H7 (cell line): ENCODE data around the gene CBR4. TPM values are rescaled to one million over a fixed set of nuclear protein-coding genes. Genes with fewer than 3 reads are reported as not detected.
"Not testable (repeated sequence)": the region's sequence is repeated elsewhere in the genome, so short reads cannot be mapped to it uniquely, and the experiment has no call there.

ENCODE experiments used
- DNase-seq: peaks from one replicate; pipeline ENCODE4 v3.0.0; 2012
- H3K27me3 ChIP-seq: 2 replicates; pipeline ENCODE4 v1.6.0; 2011; ENCODE audit warnings: mild to moderate bottlenecking, low read length; ENCODE audit not compliant: control insufficient read depth, insufficient read depth
- H3K36me3 ChIP-seq: replicated peaks from 2 replicates; pipeline ENCODE4 v1.5.1; 2011; ENCODE audit warnings: low read length; ENCODE audit not compliant: control insufficient read depth, insufficient read depth
- H3K4me3 ChIP-seq: 2 replicates; pipeline ENCODE4 v1.5.1; 2011; ENCODE audit warnings: low read depth, mild to moderate bottlenecking, control low read depth, low read length, moderate library complexity; ENCODE audit not compliant: insufficient read depth
- total RNA-seq: library from RNA; depleted of rRNA; stranded (reverse); fragments of >200 nt; shearing (Covaris generic); gene quantifications from 2 replicates; pipeline ENCODE4 v1.2.3, GENCODE V29; 2014

CBR4 gene
- total RNA-seq, 1 experiment from 2014 or later = 16.8 TPM

DNA sequence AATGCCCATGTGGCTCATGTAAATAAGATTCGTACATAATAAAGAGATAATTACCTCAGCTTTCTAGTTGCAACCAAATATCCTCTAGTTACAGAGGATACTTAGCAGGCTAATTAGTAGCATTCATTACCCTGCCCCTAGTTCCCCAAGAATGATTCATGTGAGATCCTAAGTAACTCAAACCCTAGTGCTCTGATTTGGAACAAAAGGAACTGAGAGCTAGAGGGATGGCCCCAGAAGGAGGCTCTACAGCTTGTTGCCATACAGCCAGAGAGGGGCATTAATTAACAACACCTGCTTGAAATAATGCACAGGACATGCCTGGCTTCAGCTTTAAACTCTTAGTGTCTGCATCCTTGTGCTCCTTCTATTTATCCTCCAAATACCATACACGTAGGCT is 32.6 kb upstream of the CBR4 start:
- H3K27me3 ChIP-seq = no peaks in the 10 kb centered on the region
- no peaks in the 10 kb centered on the region for H3K36me3 ChIP-seq
- no peak for DNase-seq

DNA sequence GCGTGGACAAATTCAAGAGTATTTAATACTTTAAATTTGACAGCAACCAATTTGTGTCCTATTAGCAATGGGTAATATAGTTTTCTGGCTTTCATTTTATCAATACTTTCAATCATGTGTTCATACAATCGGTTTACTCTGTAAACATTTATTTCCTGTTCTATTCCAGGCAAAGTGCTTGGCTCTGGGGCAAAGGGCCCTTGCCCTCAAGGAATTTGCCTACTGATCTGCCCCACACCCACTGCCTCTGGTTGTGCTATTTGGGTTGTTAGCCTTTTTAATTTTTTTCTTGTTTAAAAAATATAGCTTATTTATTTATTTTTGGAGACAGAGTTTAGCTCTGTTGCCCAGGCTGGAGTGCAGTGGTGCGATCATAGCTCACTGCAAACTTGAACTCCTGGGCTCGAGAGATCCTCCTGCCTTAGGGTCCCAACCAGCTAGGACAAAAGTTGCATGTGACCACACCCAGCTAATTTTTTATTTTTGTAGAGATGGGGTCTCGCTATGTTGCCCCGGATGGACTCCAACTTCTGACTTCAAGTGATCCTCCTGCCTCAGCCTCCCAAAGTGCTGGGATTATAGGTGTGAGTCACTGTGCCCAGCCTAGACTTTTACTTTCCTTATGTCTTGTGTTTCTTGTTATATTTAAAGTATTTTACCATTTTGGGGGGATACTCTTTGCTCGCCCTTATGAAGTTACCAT is 30.7 kb upstream of the CBR4 start:
- Histone ChIP-seq H3K27me3 (no peaks in the 10 kb centered on the region), H3K36me3 (no peaks in the 10 kb centered on the region), H3K4me3 (no peak overlapping the region)

More for the DNA sequence above, 32.6 kb upstream of the CBR4 start:
- no peak overlapping the region for H3K4me3 ChIP-seq

DNA sequence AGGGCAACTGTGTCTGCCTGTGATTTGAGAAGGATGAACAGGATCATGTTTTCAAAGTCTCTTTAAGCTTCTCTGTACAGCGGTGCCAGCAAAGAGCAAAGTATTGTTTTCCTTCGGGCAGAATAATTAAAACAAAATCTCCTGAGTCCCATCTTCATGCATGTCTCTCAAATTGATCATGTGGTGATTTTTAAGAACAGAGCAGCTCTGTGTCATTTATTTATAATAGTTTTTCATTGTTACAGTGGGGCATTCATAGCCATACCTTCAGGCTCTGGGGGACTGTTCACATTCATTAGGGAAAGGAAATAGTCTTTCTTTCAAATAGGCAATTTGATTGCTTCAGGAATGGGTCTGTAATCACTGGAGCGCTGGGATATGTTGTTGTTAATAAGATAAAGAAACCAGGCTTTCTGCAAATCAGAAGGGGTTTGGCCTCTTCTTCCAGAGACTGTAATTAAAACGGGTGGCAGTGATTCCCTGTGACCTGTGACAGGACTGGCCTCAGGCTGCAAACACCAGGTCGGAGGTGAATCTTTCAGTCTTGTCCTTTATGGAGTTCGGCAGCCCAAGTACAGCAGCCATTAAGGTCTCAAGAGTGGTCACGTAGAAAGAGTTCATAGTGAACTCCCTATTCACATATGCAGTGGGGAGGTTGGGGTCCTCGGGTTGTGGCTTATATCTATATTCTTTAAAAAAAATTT is 29.3 kb upstream of the CBR4 start:
- Histone ChIP-seq H3K36me3 (no peaks in the 10 kb centered on the region), H3K27me3 (no peaks in the 10 kb centered on the region), H3K4me3 (no peak overlapping the region)
- no peak for DNase-seq

More for the DNA sequence above, 30.7 kb upstream of the CBR4 start:
- no peak for DNase-seq

DNA sequence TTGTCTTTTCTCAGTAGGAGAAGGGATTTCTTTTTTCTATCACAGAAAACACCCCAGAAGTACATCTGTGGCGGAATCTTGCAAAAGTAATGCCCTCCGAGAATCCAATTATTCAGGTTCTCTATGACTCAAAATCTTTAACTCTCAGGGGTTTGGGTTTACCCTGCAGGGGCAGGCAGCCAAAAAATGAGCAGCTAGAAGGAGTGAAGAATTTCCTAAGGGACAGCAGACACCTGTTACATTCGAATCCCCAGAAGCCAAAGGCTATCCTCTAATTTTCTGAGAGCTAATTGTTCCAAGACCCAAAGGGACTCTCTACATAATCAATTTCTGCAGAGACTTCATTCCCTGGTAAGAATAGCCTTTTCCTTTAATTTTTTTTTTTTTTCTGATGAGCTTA is 27.5 kb upstream of the CBR4 start:
- H3K4me3 ChIP-seq = no peak overlapping the region
- DNase-seq = no peak
- no peaks in the 10 kb centered on the region for H3K36me3 ChIP-seq
- no peaks in the 10 kb centered on the region for H3K27me3 ChIP-seq

DNA sequence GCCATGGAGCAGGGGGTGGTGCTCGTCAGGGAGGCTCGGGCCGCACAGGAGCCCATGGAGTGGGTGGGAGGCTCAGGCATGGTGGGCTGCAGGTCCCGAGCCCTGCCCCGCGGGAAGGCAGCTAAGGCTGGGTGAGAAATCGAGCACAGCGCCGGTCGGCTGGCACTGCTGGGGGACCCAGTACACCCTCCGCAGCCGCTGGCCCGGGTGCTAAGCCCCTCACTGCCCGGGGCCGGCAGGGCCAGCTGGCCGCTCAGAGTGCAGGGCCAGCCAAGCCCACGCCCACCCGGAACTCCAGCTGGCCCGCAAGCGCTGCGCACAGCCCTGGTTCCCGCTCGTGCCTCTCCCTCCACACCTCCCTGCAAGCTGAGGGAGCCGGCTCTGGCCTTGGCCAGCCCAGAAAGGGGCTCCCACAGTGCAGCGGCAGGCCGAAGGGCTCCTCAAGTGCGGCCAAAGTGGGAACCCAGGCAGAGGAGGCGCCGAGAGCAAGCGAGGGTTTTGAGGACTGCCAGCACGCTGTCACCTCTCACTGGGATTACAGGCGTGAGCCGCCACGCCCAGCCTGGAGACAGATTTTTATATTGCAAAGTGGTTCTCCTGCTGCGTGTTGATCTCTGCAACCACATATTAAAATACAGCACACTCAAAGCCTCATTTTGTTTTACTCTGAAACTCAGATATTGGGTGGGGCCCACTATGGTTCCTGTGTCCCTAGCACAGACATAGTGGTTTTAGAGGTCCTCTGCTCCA is 26.0 kb upstream of the CBR4 start:
- H3K36me3 ChIP-seq, H3K4me3 ChIP-seq, DNase-seq, H3K27me3 ChIP-seq: not testable (repeated sequence)

DNA sequence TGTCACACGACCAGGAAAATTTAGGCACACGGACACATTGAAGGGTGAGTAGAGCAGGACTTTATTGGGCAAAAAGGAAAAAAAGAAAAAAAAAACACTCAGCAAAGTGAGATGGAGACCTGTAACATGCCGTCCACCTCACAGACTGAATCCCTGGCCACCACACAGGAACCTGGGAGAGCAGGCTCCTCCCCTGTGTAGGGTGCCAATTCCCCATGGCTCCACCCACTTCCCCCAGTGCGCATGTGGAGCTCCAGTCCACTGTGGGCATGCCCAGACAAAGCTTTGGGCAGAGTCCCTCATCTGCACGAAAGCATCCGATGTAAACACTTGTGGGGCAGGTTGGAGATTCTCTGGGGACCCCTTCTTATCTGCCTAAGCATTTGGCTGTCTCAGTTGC is 23.6 kb upstream of the CBR4 start:
- Histone ChIP-seq H3K4me3 (no peak overlapping the region), H3K27me3 (no peaks in the 10 kb centered on the region), H3K36me3 (no peaks in the 10 kb centered on the region)
- DNase-seq = no peak

DNA sequence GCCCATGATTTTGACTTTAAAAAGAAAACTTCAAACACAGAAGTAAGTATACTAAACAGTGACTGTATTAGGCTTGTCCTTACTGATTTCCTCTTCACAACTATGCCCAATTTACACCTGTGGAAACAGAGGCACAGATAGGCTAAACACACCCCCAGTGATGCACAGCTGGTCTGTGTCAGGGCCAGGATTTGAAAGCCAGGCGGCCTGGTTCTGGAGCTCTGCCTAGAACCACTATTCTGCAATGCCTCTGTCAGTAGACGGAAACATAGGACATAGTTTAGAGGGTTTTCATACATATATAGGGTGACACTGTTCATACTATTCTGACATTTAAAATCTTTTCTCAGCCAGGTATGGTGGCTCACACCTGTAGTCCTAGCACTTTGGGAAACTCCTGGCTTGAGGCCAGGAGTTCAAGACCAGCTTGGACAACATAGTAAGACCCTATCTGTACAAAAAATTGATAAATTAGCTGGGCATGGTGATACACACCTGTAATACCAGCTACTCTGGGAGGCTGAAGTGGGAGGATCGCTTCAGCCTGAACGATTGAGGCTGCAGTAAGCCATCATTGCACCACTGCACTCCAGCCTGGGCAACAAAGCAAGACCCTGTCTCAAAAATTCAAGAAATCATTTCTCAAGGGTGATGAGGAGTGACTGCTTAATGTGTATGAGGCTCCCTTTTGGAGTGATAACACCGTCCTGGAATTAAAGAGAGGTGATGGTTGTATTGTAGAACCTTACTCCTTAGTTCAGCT is 23.0 kb upstream of the CBR4 start:
- Histone ChIP-seq H3K4me3 (no peak overlapping the region), H3K36me3 (no peaks in the 10 kb centered on the region), H3K27me3 (no peaks in the 10 kb centered on the region)
- no peak for DNase-seq

DNA sequence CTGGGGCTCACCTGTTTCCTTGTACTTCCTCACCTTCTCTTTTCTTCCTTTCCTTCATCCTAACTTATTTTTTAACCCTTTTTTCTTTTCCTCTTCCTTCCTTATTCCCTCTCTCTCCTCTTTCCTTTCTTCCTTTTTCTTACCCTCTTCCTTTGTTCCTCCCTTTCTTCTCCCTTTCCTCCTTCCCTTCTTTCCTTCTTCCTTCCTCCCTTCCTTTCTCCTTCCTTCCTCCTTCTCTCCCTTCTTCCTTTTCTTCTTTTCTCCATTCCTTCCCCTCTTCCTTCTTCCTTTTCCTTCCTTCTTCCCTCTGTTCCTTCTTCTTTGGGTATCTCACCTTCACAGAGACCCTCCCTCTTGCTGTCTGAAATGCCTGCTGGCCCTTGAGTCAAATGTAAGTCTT is 22.1 kb upstream of the CBR4 start:
- H3K36me3 ChIP-seq = no peaks in the 10 kb centered on the region
- no peaks in the 10 kb centered on the region for H3K27me3 ChIP-seq
- DNase-seq = no peak
- no peak overlapping the region for H3K4me3 ChIP-seq

DNA sequence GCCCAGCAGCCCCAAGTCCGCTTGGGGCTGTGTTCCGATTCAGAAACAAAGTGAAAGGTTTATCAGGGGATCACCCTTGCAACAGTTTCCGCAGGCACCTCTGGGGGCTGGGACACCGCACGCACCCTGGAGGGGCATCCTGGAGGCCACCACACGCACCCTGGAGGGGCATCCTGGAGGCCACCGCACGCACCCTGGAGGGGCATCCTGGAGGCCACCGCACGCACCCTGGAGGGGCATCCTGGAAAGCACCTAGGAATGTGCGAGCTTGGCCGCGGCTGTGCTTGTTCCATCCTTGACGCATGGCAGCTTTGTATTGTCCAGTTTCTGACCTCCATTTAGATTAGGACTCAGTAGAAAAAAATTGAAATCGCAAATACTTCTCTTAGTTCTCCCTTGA is 21.3 kb upstream of the CBR4 start:
- Histone ChIP-seq H3K27me3 (no peaks in the 10 kb centered on the region), H3K4me3 (no peak overlapping the region), H3K36me3 (no peaks in the 10 kb centered on the region)
- no peak for DNase-seq

DNA sequence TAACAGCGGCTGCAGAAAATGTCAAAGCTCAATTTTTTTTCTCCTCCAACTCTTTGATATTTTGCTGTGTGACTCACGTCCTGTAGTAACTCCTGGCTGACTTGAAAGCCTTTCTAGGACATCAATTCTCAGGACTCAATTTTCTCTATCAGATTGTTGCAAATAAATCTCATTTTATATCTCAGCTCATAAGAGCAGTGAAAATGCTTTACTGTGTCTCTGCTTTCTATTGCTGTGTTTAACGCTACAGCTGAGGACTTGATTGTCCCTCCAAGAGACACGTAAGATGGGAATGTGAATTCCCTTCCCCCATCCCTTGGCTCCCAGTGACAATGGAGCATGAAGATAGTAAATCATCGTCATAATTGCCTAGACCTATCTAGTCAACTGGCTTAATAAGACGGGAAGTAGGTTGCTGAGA is 20.5 kb upstream of the CBR4 start:
- DNase-seq = no peak
- Histone ChIP-seq H3K27me3 (no peaks in the 10 kb centered on the region), H3K4me3 (no peak overlapping the region)

DNA sequence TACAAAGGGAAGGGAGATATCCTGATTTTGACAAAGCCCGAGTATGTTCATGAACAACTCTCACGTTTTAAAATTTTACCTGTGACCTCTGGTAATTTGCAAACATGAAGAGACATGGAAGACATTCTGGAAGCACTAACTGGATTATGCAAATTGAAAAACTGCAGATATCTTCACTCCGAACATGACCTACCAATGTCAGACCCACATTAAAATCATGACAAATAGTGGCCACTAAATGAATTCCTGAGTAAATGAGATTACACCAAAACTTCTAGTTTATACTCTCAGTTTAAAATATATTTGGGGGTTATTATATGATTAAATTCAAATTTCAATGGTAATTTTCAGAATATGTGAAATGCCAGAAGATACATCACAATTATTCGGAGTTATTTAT is 19.9 kb upstream of the CBR4 start:
- H3K36me3 ChIP-seq = no peaks in the 10 kb centered on the region
- no peak overlapping the region for H3K4me3 ChIP-seq
- H3K27me3 ChIP-seq = no peaks in the 10 kb centered on the region
- no peak for DNase-seq

More for the DNA sequence above, 20.5 kb upstream of the CBR4 start:
- no peaks in the 10 kb centered on the region for H3K36me3 ChIP-seq

DNA sequence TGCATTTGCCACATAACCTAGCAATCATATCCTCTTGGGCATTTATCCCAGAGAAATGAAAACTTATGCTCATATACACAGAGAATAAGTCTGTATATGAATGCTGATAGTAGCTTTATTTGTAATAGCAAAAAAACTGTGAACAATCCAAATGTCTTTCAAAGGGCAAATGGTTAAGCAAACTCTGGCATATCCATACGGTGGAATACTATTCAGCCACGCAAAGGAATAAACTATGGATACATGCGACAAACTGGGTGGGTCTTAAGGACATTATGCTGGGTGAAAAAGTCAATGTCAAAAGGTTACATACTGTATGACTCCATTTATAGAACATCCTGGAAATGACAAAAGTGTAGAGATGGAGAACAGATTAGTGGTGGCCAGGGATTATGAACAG is 17.6 kb upstream of the CBR4 start:
- H3K27me3 ChIP-seq = no peaks in the 10 kb centered on the region
- no peak overlapping the region for H3K4me3 ChIP-seq
- DNase-seq = no peak
- no peaks in the 10 kb centered on the region for H3K36me3 ChIP-seq

DNA sequence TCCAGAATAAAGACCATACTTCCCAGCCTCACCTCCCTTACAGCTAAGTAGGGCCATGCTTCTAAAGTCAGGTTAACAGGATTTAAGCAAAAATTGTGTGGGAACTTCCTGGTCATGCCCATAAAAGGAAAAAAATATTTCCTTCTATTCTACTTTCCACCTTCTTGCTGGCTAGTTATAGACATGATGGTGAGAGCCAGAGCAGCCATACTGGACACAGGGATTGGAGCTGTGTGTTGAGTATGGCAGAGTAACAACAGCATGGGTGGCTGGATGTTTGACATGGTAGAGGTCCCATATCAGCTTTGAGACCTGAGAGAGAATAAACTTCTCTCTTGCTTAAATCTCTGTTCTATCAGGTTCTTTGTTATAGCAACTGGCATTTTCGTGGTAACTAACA is 15.1 kb upstream of the CBR4 start:
- no peak overlapping the region for H3K4me3 ChIP-seq

DNA sequence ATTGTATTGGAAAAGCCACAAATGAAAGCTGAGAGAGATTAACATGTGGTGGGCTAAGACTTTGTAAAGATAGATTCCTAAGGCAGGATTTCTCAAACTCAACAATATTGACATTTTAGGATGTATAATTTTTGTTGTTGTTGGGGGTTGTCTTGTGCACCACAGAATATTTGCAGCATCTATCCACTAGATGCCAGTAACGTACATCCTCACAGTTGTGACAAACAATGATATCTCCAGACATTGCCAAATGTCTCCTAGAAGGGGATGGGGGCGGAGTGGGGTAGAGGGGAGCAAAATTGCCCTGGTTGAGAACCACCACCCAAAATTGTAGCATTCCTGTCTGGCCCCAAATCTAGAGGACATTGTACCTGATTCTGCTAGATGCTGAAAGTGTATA is 14.7 kb upstream of the CBR4 start:
- DNase-seq = no peak
- Histone ChIP-seq H3K27me3 (no peaks in the 10 kb centered on the region), H3K4me3 (no peak overlapping the region), H3K36me3 (no peaks in the 10 kb centered on the region)

More for the DNA sequence above, 15.1 kb upstream of the CBR4 start:
- Histone ChIP-seq H3K36me3 (no peaks in the 10 kb centered on the region), H3K27me3 (no peaks in the 10 kb centered on the region)
- DNase-seq = no peak
